GM12874 (cell line): ENCODE data around the gene SFMBT2.

Experiments
- TF ChIP-seq, protein P1 (sequence below): IDR thresholded peaks from 2 replicates; pipeline ENCODE4 v1.5.1; 2011; ENCODE audit warnings: low read depth, mild to moderate bottlenecking, control low read depth, low read length, moderate library complexity; ENCODE audit not compliant: insufficient read depth

The SFMBT2 gene

DNA sequence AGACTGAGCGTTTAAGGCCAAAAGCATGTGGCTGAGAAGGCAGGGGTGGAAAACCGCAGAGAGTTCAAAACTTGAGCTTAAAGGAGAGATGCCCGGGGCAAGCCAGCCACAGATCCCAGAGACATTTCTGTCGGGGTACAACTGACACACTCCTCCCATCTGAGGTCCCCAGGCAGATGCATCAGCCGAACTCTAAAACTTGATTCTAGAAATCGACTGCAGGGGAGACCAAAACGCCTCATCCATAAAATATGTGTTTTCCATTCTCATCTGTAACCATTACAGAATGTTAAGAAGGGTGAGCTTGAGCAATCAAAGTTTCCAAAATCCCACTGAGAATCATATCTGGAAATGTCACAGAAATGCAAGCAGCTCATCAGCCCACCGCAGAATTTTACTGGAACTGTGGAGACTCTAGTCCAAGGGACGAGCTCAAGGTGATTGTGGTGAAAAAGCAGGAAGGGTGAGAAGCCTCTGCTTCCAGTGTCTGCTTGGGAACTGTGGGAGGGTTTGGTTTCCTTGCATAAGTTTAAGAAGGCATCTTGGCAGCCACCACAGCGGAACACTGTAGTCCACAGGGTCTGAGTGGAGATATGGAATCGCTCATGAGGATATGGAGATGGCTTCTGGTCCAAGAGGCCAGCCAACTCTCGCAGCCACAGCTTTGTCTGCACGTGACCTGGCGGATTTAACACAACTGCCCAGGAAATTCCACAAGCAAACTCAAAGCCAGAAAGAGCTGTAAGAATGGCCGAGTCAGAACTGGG, 249.2 kb downstream of the SFMBT2 start:
- TF ChIP-seq, protein P1, sequence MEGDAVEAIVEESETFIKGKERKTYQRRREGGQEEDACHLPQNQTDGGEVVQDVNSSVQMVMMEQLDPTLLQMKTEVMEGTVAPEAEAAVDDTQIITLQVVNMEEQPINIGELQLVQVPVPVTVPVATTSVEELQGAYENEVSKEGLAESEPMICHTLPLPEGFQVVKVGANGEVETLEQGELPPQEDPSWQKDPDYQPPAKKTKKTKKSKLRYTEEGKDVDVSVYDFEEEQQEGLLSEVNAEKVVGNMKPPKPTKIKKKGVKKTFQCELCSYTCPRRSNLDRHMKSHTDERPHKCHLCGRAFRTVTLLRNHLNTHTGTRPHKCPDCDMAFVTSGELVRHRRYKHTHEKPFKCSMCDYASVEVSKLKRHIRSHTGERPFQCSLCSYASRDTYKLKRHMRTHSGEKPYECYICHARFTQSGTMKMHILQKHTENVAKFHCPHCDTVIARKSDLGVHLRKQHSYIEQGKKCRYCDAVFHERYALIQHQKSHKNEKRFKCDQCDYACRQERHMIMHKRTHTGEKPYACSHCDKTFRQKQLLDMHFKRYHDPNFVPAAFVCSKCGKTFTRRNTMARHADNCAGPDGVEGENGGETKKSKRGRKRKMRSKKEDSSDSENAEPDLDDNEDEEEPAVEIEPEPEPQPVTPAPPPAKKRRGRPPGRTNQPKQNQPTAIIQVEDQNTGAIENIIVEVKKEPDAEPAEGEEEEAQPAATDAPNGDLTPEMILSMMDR, result no peak

DNA sequence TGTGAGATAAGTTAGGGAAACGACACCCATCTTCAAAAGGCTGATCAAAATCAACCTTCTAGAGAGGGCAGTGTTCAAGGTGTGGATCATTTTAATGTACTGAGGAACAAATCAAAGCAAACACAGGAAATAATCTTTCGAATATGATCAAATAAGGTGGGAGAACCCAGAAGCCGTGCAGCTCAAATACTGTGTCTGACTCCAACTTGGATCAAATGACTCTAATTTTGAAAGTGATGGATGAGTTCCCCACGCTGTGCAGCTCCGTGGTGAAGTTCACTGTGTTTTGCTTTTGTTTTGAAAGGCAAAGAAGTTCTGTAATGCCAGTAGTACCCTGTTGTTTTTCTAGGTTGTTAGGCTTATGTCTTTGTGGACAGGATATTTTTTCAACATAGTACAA, 250.9 kb downstream of the SFMBT2 start:
- TF ChIP-seq, protein P1, result no peak

DNA sequence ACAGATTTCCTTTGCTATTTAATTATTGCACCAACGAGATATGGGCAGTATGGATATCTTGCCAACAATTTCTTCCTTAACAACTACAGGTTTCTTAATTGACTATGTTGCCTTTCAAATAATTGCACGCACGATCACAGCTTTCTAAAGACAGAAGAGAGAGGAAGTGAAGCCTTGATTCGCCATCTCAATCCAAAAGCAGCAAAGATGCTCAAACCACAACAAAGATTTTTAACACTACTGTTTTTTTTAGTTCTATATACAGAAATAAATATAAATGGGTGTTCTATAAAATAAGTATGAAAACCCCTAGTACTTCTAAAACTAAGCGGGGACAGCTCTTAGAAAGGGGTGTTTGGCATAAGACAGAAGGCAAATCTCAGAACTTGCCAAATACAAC, 251.3 kb downstream of the SFMBT2 start:
- TF ChIP-seq, protein P1, result no peak

DNA sequence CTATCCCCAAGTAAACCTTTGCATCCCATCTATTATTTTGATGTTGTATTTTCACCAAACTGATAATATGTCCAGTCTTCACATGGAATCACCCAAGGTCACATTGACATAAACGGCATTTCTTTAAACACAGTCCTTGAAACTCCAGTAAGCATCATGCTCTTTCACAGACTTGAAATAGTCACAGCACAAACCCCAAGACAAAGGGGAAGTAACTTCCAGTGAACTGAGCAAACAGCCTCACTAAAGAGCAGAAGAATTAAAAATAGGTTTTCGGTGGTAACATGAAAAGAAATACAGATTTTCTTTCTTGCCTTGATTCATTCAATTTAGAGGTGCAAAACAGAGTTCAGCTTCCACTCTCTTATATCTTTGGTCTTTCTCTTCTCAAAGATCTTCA, 253.7 kb downstream of the SFMBT2 start:
- TF ChIP-seq, protein P1, result no peak

DNA sequence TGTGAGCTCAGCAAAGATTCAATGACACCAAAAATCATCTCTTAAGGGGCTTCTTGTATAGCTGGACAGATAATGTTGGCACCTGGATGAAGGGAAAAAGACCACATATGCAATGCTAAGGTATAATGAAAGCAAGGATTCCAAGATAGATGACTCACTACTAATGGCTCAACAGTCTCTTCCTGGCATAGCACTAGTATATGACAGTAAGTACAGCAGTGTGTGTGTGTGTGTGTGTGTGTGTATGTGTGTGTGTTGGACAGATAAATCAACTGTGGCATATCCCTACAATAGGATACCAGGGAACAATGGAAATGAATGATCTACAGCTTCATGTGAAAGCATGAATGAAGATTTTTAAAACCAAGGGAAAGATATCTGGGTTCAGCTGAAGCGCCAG, 257.1 kb downstream of the SFMBT2 start:
- TF ChIP-seq, protein P1, result no peak

GRCh38 chr10:7152982-7153381, 257.9 kb downstream of the SFMBT2 start:
- TF ChIP-seq, protein P1, result no peak

GRCh38 chr10:7152341-7152740, 258.5 kb downstream of the SFMBT2 start:
- TF ChIP-seq, protein P1, result no peak
